ENCODE measurements around the gene CES3.

CES3 gene

GRCh38 chr16:66921729-66922450 is 39.2 kb upstream of the CES3 start:
- TF ChIP-seq CTCF (IDR thresholded peaks at IDR 0.05; ENCODE audit: extremely low read depth, missing control alignments): no peak
- DNase-seq (ENCODE audit: low spot score): no peak

- no peak for DNase-seq (ENCODE audit: low spot score)
- no peak for TF ChIP-seq CTCF (IDR thresholded peaks at IDR 0.05; ENCODE audit: extremely low read depth, missing control alignments)
Measured at GRCh38 chr16:66923247-66923731, 37.8 kb upstream of the CES3 start.

GRCh38 chr16:66923866-66924265 is 37.2 kb upstream of the CES3 start:
- TF ChIP-seq CTCF (IDR thresholded peaks at IDR 0.05; ENCODE audit: extremely low read depth, missing control alignments): no peak
- no peak for DNase-seq (ENCODE audit: low spot score)

- peak; percentile 38 for TF ChIP-seq CTCF (IDR thresholded peaks at IDR 0.05; ENCODE audit: extremely low read depth, missing control alignments)
- DNase-seq (ENCODE audit: low spot score): peak; percentile 87
Measured at GRCh38 chr16:66924527-66925321, 36.3 kb upstream of the CES3 start.

GRCh38 chr16:66925322-66925840 is 35.7 kb upstream of the CES3 start, which contains the start of gene RRAD:
Gene RRAD, minus strand, starts transcription at chr16:66925535. Its CDS starts 356 bp downstream, at chr16:66925179.
- TF ChIP-seq CTCF (IDR thresholded peaks at IDR 0.05; ENCODE audit: extremely low read depth, missing control alignments): no peak
- peak; percentile 59 for DNase-seq (ENCODE audit: low spot score)

GRCh38 chr16:66926171-66926947 is 34.7 kb upstream of the CES3 start:
- DNase-seq (ENCODE audit: low spot score): peak; percentile 32
- no peak for TF ChIP-seq CTCF (IDR thresholded peaks at IDR 0.05; ENCODE audit: extremely low read depth, missing control alignments)

All from GM20000 (cell line).